ENCODE results near the gene PRPS1.
"Not testable (repeated sequence)": the region's sequence is repeated elsewhere in the genome, so short reads cannot be mapped to it uniquely, and the experiment has no call there.

PRPS1 gene

GRCh38 chrX:107674480-107675364 is 46.4 kb downstream of the PRPS1 start:
- peak in 1 of 3 experiments; percentile 31 for DNase-seq (ENCODE audit: low read depth in 3 of 3)

- no peak for DNase-seq (ENCODE audit: low read depth in 3 of 3)
Measured at GRCh38 chrX:107675365-107675654, 47.0 kb downstream of the PRPS1 start.

- DNase-seq (ENCODE audit: low read depth in 3 of 3) = no peak
Measured at GRCh38 chrX:107675823-107676555, 47.7 kb downstream of the PRPS1 start.

- DNase-seq (ENCODE audit: low read depth in 3 of 3) = peak in 1 of 3 experiments; percentile 46
Measured at GRCh38 chrX:107676559-107677378, 48.5 kb downstream of the PRPS1 start.

- DNase-seq (ENCODE audit: low read depth in 3 of 3) = no peak
Measured at GRCh38 chrX:107677501-107677901, 49.2 kb downstream of the PRPS1 start.

GRCh38 chrX:107677909-107678308 is 49.6 kb downstream of the PRPS1 start:
- DNase-seq (ENCODE audit: low read depth in 3 of 3) = no peak

GRCh38 chrX:107678957-107679740 is 50.8 kb downstream of the PRPS1 start:
- peak in 1 of 3 experiments; percentile 60 for DNase-seq (ENCODE audit: low read depth in 3 of 3)

GRCh38 chrX:107682256-107682655 is 53.9 kb downstream of the PRPS1 start:
- DNase-seq (ENCODE audit: low read depth in 3 of 3) = no peak

GRCh38 chrX:107683124-107683895 is 55.0 kb downstream of the PRPS1 start:
- DNase-seq (ENCODE audit: low read depth in 3 of 3) = no peak

GRCh38 chrX:107683931-107684330 is 55.6 kb downstream of the PRPS1 start:
- DNase-seq (ENCODE audit: low read depth in 3 of 3) = no peak

- no peak for DNase-seq (ENCODE audit: low read depth in 3 of 3)
Measured at GRCh38 chrX:107684956-107685385, 56.7 kb downstream of the PRPS1 start.

- DNase-seq (ENCODE audit: low read depth in 3 of 3) = not testable (repeated sequence)
Measured at GRCh38 chrX:107685586-107685985, 57.3 kb downstream of the PRPS1 start.

- no peak for DNase-seq (ENCODE audit: low read depth in 3 of 3)
Measured at GRCh38 chrX:107686026-107686425, 57.7 kb downstream of the PRPS1 start.

- DNase-seq (ENCODE audit: low read depth in 3 of 3) = no peak
Measured at GRCh38 chrX:107686792-107687191, 58.5 kb downstream of the PRPS1 start.

GRCh38 chrX:107687445-107687844 is 59.1 kb downstream of the PRPS1 start:
- DNase-seq (ENCODE audit: low read depth in 3 of 3) = no peak

- DNase-seq (ENCODE audit: low read depth in 3 of 3) = no peak
Measured at GRCh38 chrX:107691024-107691448, 62.7 kb downstream of the PRPS1 start.

- no peak for DNase-seq (ENCODE audit: low read depth in 3 of 3)
Measured at GRCh38 chrX:107699616-107700015, 71.3 kb downstream of the PRPS1 start.

- no peak for DNase-seq (ENCODE audit: low read depth in 3 of 3)
Measured at GRCh38 chrX:107700317-107700774, 72.0 kb downstream of the PRPS1 start.

Data from stimulated activated CD4-positive, alpha-beta T cell treated with anti-CD3 and anti-CD28 coated beads, TNF-alpha, amount 100 ng/mL, for 24 hours (primary cell).